Left lung (tissue), 10 donors: ENCODE measurements around the gene GLO1. TPM values are rescaled to one million over a fixed set of nuclear protein-coding genes. Genes with fewer than 3 reads are reported as not detected.
"Not testable (repeated sequence)": the region's sequence is repeated elsewhere in the genome, so short reads cannot be mapped to it uniquely, and the experiment has no call there.

Experiments
- ATAC-seq: fragments of 200-7000 bp; cut with Tn5 transposase; one replicate; pipeline ENCODE4 v1.9.1; 2020; ENCODE audit warnings: moderate library complexity
- DNase-seq, 4 donors: peaks; one replicate each; pipeline ENCODE4 v3.0.0-alpha.2; 2013 to 2020
- H3K27ac ChIP-seq, 2 donors: fragments of 200-600 bp; sonication (generic) in 1 of 2; one replicate each; pipeline versions ENCODE4 v1.5.0 to v1.8.0; 2020 to 2021
- H3K27me3 ChIP-seq, 2 donors: fragments of 200-600 bp; sonication (generic) in 1 of 2; one replicate each; pipeline versions ENCODE4 v1.5.0 to v1.8.0; 2020 to 2021
- H3K36me3 ChIP-seq, 2 donors: fragments of 200-600 bp; sonication (generic) in 1 of 2; one replicate each; pipeline versions ENCODE4 v1.5.0 to v1.8.0; 2020 to 2021
- H3K4me1 ChIP-seq, 2 donors: fragments of 200-600 bp; one replicate each; pipeline ENCODE4 v1.8.0; 2021
- H3K4me3 ChIP-seq, 2 donors: fragments of 200-600 bp; sonication (generic) in 1 of 2; one replicate each; pipeline versions ENCODE4 v1.5.0 to v1.8.0; 2020 to 2021; ENCODE audit warnings: mild to moderate bottlenecking in 1 of 2
- H3K9me3 ChIP-seq, 2 donors: fragments of 200-600 bp; sonication (generic) in 1 of 2; one replicate each; pipeline versions ENCODE4 v1.5.0 to v1.8.0; 2020 to 2021
- intact Hi-C, 2 donors: fragments of 100-400 bp; cut with DNase I; formaldehyde crosslinking; loops; one replicate each; pipeline versions ENCODE4 v1.11.2 to v1.14.2; 2022
- polyA plus RNA-seq, 6 donors: library from polyadenylated mRNA; unstranded; fragments of 120-200 nt; gene quantifications; one replicate each; pipeline ENCODE4 v1.2.1, GENCODE V29; 2013; ENCODE audit not compliant: insufficient read length in 6 of 6
- total RNA-seq, 2 donors: library from RNA; stranded (reverse); fragmentation: NEBNext Ultra II Directional; extraction: Animal tissue kit (Norgen Biotek cat#: 25700); gene quantifications; one replicate each; pipeline ENCODE4 v1.2.1, GENCODE V29; 2021
- TF ChIP-seq, protein P1 (sequence below), 2 donors: fragments of 200-600 bp; sonication (generic) in 1 of 2; IDR thresholded peaks; one replicate each; pipeline versions ENCODE4 v1.5.0 to v1.8.0; 2021; ENCODE audit warnings: antibody characterized with exemption in 2 of 2
- donor health status: DM: no; HTN: yes; CAD: no.
- donor health status: DM: no; HTN: no; CAD: no.

The GLO1 gene
- total and polyA plus RNA-seq, 8 donors, result 88.8 to 130 (median 118) TPM

GRCh38 chr6:38708496-38708895 lies 5.6 kb upstream of the GLO1 start:
- Histone ChIP-seq H3K27ac (no peak overlapping the region), H3K9me3 (no peaks in the 10 kb centered on the region), H3K27me3 (no peaks in the 10 kb centered on the region), H3K4me1 (peaks cover 0 to 2% of the 10 kb centered on the region in 2 donors), H3K4me3 (no peak overlapping the region), H3K36me3 (no peaks in the 10 kb centered on the region)
- DNase-seq, result peak in 2 of 4 donors; percentile 18 to 54
- peak; percentile 24 for ATAC-seq
- TF ChIP-seq, protein P1, sequence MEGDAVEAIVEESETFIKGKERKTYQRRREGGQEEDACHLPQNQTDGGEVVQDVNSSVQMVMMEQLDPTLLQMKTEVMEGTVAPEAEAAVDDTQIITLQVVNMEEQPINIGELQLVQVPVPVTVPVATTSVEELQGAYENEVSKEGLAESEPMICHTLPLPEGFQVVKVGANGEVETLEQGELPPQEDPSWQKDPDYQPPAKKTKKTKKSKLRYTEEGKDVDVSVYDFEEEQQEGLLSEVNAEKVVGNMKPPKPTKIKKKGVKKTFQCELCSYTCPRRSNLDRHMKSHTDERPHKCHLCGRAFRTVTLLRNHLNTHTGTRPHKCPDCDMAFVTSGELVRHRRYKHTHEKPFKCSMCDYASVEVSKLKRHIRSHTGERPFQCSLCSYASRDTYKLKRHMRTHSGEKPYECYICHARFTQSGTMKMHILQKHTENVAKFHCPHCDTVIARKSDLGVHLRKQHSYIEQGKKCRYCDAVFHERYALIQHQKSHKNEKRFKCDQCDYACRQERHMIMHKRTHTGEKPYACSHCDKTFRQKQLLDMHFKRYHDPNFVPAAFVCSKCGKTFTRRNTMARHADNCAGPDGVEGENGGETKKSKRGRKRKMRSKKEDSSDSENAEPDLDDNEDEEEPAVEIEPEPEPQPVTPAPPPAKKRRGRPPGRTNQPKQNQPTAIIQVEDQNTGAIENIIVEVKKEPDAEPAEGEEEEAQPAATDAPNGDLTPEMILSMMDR (IDR thresholded peaks at IDR 0.05), result no peak
- intact Hi-C loops, result no loop called here

DNA sequence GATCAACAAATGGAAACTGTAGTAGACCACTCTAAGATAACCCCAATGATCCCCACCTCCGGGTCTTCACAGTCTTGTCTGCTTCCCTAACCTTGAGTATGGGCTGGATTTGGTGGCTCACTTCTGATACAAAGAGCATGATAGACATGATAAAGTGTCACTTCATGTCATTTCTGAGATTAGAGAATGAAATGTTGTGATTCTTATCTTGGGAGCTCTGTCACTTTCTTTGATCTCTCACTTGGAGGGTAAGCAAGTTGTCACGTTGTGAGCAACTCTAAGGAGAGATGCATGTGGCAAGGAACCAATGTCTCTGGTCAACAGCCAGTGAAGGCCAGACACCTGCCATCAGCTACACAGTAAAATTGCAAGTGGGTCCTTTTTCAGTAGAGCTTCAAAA lies 3.0 kb upstream of the GLO1 start:
- TF ChIP-seq, protein P1 (IDR thresholded peaks at IDR 0.05), result no peak
- Histone ChIP-seq H3K27ac (no peak overlapping the region), H3K4me3 (no peak overlapping the region), H3K9me3 (peaks cover 0 to under 1% of the 10 kb centered on the region in 2 donors), H3K27me3 (no peaks in the 10 kb centered on the region), H3K4me1 (peaks cover 0 to 9% of the 10 kb centered on the region in 2 donors), H3K36me3 (no peaks in the 10 kb centered on the region)
- intact Hi-C loops, result no loop called here
- no peak for ATAC-seq
- DNase-seq, result no peak

GRCh38 chr6:38703949-38704590 lies 1.1 kb upstream of the GLO1 start:
- ATAC-seq, result no peak
- Histone ChIP-seq H3K4me3 (no peak overlapping the region), H3K27me3 (no peaks in the 10 kb centered on the region), H3K4me1 (peaks cover 0 to 9% of the 10 kb centered on the region in 2 donors), H3K27ac (no peak overlapping the region), H3K36me3 (no peaks in the 10 kb centered on the region), H3K9me3 (peaks cover 0 to 15% of the 10 kb centered on the region in 2 donors)
- TF ChIP-seq, protein P1 (IDR thresholded peaks at IDR 0.05), result no peak
- peak in 2 of 4 donors; percentile 17 to 25 for DNase-seq
- intact Hi-C loops, result no loop called here

DNA sequence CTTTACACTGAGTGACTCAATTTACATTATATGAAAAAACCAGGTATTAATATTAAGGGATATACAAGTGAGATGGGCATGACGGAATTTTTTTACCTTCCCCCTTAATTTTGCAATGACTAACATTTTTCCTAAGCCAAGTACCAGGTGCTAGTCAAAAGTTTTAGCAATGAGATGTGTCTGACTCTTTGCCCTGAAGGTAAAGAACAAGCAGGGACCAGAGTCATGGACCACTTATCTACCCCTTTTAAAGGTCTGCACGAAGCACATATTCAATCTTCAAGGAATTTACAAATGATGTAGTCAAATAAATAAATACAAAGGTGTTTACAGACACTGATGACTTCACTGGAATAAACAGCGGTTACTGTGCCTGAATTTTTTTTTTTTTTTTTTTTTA lies 1.4 kb downstream of the GLO1 start:
- Histone ChIP-seq H3K27me3 (no peaks in the 10 kb centered on the region), H3K9me3 (peaks cover 0 to 15% of the 10 kb centered on the region in 2 donors), H3K36me3 (no peaks in the 10 kb centered on the region), H3K4me3 (peak overlapping the region in 1 of 2 donors; percentile 65), H3K27ac (no peak overlapping the region), H3K4me1 (peaks cover 0 to 9% of the 10 kb centered on the region in 2 donors)
- TF ChIP-seq, protein P1 (IDR thresholded peaks at IDR 0.05), result no peak
- intact Hi-C loops, result no loop called here
- ATAC-seq, result no peak
- DNase-seq, result no peak

GRCh38 chr6:38699702-38700101 lies 3.2 kb downstream of the GLO1 start:
- H3K9me3 ChIP-seq, result peaks cover 0 to 15% of the 10 kb centered on the region in 2 donors
- H3K27ac ChIP-seq, H3K27me3 ChIP-seq, ATAC-seq, intact Hi-C loops, H3K4me3 ChIP-seq, H3K36me3 ChIP-seq, H3K4me1 ChIP-seq, DNase-seq: not testable (repeated sequence)

DNA sequence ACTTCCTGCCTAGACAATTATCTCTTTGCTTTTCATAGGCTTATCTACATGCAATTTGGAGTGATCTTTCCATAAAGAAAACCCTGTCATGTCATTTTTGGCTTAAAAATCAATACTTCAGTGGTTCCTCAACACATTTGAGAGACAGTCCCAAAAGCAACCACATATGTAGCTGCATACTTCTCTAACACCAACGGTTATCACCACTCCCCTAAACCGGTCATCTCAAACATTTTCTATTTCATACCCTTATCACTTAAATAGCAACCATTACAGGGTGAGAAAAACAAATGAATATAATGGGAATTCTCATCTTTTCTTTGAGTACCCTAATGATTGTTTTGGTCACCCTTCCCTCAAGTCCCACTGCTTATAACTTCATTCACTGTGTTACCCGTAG lies 5.1 kb downstream of the GLO1 start:
- no peak for DNase-seq

More for the DNA sequence above, 5.1 kb downstream of the GLO1 start:
- ATAC-seq, result no peak
- intact Hi-C loops, result no loop called here
- no peaks in the 10 kb centered on the region for H3K27me3 ChIP-seq
- H3K27ac ChIP-seq, result no peak overlapping the region
- H3K9me3 ChIP-seq, result peaks cover 0 to 15% of the 10 kb centered on the region in 2 donors
- peaks cover 0 to 3% of the 10 kb centered on the region in 2 donors for H3K4me1 ChIP-seq
- TF ChIP-seq, protein P1 (IDR thresholded peaks at IDR 0.05), result no peak
- H3K36me3 ChIP-seq, result no peaks in the 10 kb centered on the region
- no peak overlapping the region for H3K4me3 ChIP-seq
